ENCODE data around the gene GPR160. TPM values are rescaled to one million over a fixed set of nuclear protein-coding genes. Genes with fewer than 3 reads are reported as not detected.

Gene GPR160
- total and polyA plus RNA-seq, 2 experiments from 2014 or later: 2.2 TPM; not detected in 1

- no peak for TF ChIP-seq CTCF (IDR thresholded peaks at IDR 0.05; ENCODE audit: low read depth, low read length)
- Histone ChIP-seq H3K36me3 (no peaks in the 10 kb centered on the region), H3K4me1 (ENCODE audit: low read depth) (no peaks in the 10 kb centered on the region), H3K27me3 (no peaks in the 10 kb centered on the region), H3K4me3 (no peak overlapping the region), H3K27ac (no peak overlapping the region), H3K9me3 (ENCODE audit: low read depth) (no peaks in the 10 kb centered on the region)
- no peak for DNase-seq (ENCODE audit: low read depth in 1 of 2, low spot score in 1 of 2)
Measured at GRCh38 chr3:170058127-170058526, 20.3 kb downstream of the GPR160 start.

- Histone ChIP-seq H3K9me3 (ENCODE audit: low read depth) (no peaks in the 10 kb centered on the region), H3K27me3 (no peaks in the 10 kb centered on the region), H3K36me3 (no peaks in the 10 kb centered on the region), H3K4me3 (no peak overlapping the region), H3K27ac (no peak overlapping the region), H3K4me1 (ENCODE audit: low read depth) (no peaks in the 10 kb centered on the region)
- no peak for TF ChIP-seq CTCF (IDR thresholded peaks at IDR 0.05; ENCODE audit: low read depth, low read length)
- DNase-seq (ENCODE audit: low read depth in 1 of 2, low spot score in 1 of 2): no peak
Measured at GRCh38 chr3:170059447-170059846, 21.7 kb downstream of the GPR160 start.

- Histone ChIP-seq H3K9me3 (ENCODE audit: low read depth) (no peaks in the 10 kb centered on the region), H3K27me3 (no peaks in the 10 kb centered on the region), H3K27ac (no peak overlapping the region), H3K4me1 (ENCODE audit: low read depth) (no peaks in the 10 kb centered on the region), H3K4me3 (no peak overlapping the region), H3K36me3 (no peaks in the 10 kb centered on the region)
- no peak for DNase-seq (ENCODE audit: low read depth in 1 of 2, low spot score in 1 of 2)
- no peak for TF ChIP-seq CTCF (IDR thresholded peaks at IDR 0.05; ENCODE audit: low read depth, low read length)
Measured at GRCh38 chr3:170062068-170062467, 24.3 kb downstream of the GPR160 start.

- Histone ChIP-seq H3K27me3 (no peaks in the 10 kb centered on the region), H3K27ac (no peak overlapping the region), H3K4me3 (no peak overlapping the region), H3K4me1 (ENCODE audit: low read depth) (no peaks in the 10 kb centered on the region), H3K9me3 (ENCODE audit: low read depth) (no peaks in the 10 kb centered on the region), H3K36me3 (no peaks in the 10 kb centered on the region)
- TF ChIP-seq CTCF (IDR thresholded peaks at IDR 0.05; ENCODE audit: low read depth, low read length): no peak
- no peak for DNase-seq (ENCODE audit: low read depth in 1 of 2, low spot score in 1 of 2)
Measured at GRCh38 chr3:170062769-170063168, 25.0 kb downstream of the GPR160 start.

- no peak for DNase-seq (ENCODE audit: low read depth in 1 of 2, low spot score in 1 of 2)
- Histone ChIP-seq H3K27ac (no peak overlapping the region), H3K4me3 (no peak overlapping the region), H3K36me3 (no peaks in the 10 kb centered on the region), H3K4me1 (ENCODE audit: low read depth) (no peaks in the 10 kb centered on the region), H3K9me3 (ENCODE audit: low read depth) (no peaks in the 10 kb centered on the region), H3K27me3 (no peaks in the 10 kb centered on the region)
- no peak for TF ChIP-seq CTCF (IDR thresholded peaks at IDR 0.05; ENCODE audit: low read depth, low read length)
Measured at GRCh38 chr3:170063691-170064090, 25.9 kb downstream of the GPR160 start.

- Histone ChIP-seq H3K4me3 (no peak overlapping the region), H3K27ac (no peak overlapping the region), H3K9me3 (ENCODE audit: low read depth) (no peaks in the 10 kb centered on the region), H3K36me3 (no peaks in the 10 kb centered on the region), H3K27me3 (no peaks in the 10 kb centered on the region), H3K4me1 (ENCODE audit: low read depth) (no peaks in the 10 kb centered on the region)
- no peak for DNase-seq (ENCODE audit: low read depth in 1 of 2, low spot score in 1 of 2)
- TF ChIP-seq CTCF (IDR thresholded peaks at IDR 0.05; ENCODE audit: low read depth, low read length): no peak
Measured at GRCh38 chr3:170064108-170064507, 26.3 kb downstream of the GPR160 start.

Data from cardiac muscle cell (in vitro differentiated cells and primary cell).